A673 (cell line): ENCODE data around the gene SLC25A31. TPM values are rescaled to one million over a fixed set of nuclear protein-coding genes. Genes with fewer than 3 reads are reported as not detected.

Experiments
- BruUV-seq: library from RNA; stranded (reverse); fragments of 400-500 nt; replicated peaks from 2 replicates; lab custom pipeline; 2021; lab: Mats Ljungman, UMichigan
- CTCF ChIA-PET: fragments of 300-600 bp; sonication (Branson Sonifier 250); formaldehyde crosslinking; loops from one replicate; lab custom pipeline; 2022; ENCODE audit warnings: antibody characterized with exemption; lab: Charles Lee
- POLR2A ChIA-PET: fragments of 300-600 bp; sonication (Branson Sonifier 250); formaldehyde crosslinking; loops from one replicate; lab custom pipeline; 2022; ENCODE audit warnings: antibody characterized with exemption; ENCODE audit not compliant: low non-redundant PET; lab: Charles Lee
- DNase-seq: peaks from one replicate; pipeline ENCODE4 v3.0.0-alpha.2; 2015; ENCODE audit warnings: low spot score
- H3K27ac ChIP-seq: fragments of 200-600 bp; sonication (generic); 2 replicates; pipeline ENCODE4 v1.5.1; 2016; ENCODE audit warnings: mixed run types, low read depth, mild to moderate bottlenecking, mixed read lengths, antibody characterized with exemption, low read length; ENCODE audit not compliant: poor library complexity, severe bottlenecking
- H3K27me3 ChIP-seq: fragments of 200-600 bp; sonication (generic); replicated peaks from 2 replicates; pipeline ENCODE4 v1.6.1; 2017; ENCODE audit warnings: mixed run types, low read depth, mild to moderate bottlenecking, mixed read lengths, antibody characterized with exemption, low read length; ENCODE audit not compliant: insufficient read depth, poor library complexity
- H3K36me3 ChIP-seq: fragments of 200-600 bp; sonication (generic); 2 replicates; pipeline ENCODE4 v1.6.1; 2016; ENCODE audit warnings: mixed run types, mild to moderate bottlenecking, mixed read lengths, antibody characterized with exemption, low read length; ENCODE audit not compliant: insufficient read depth, poor library complexity, severe bottlenecking
- H3K4me1 ChIP-seq: fragments of 200-600 bp; sonication (generic); 2 replicates; pipeline ENCODE4 v1.6.1; 2017; ENCODE audit warnings: mixed run types, mild to moderate bottlenecking, mixed read lengths, antibody characterized with exemption, low read length; ENCODE audit not compliant: insufficient read depth, poor library complexity, severe bottlenecking
- H3K4me3 ChIP-seq: fragments of 200-600 bp; sonication (generic); 2 replicates; pipeline ENCODE4 v1.5.1; 2016; ENCODE audit warnings: low read depth, mixed run types, mild to moderate bottlenecking, mixed read lengths, low read length; ENCODE audit not compliant: poor library complexity, severe bottlenecking
- H3K9me3 ChIP-seq: fragments of 200-600 bp; sonication (generic); 2 replicates; pipeline ENCODE4 v1.6.1; 2016; ENCODE audit warnings: mixed run types, low read depth, mild to moderate bottlenecking, mixed read lengths, antibody characterized with exemption, low read length; ENCODE audit not compliant: poor library complexity, severe bottlenecking
- CTCF ChIP-seq: fragments of 300-800, 200-600 bp; sonication (generic); conservative IDR thresholded peaks from 2 replicates; pipeline ENCODE4 v1.5.1; 2017; ENCODE audit warnings: low read depth, mild to moderate bottlenecking, antibody characterized with exemption, low read length, moderate library complexity, mixed read lengths
- EZH2 ChIP-seq: fragments of 200-600 bp; sonication (generic); IDR thresholded peaks from 2 replicates; pipeline ENCODE4 v1.6.1; 2017; ENCODE audit warnings: borderline replicate concordance, low read depth, mild to moderate bottlenecking, mixed read lengths, antibody characterized with exemption, low read length; ENCODE audit not compliant: poor library complexity, severe bottlenecking
- intact Hi-C: fragments of 100-400 bp; cut with micrococcal nuclease; formaldehyde crosslinking; loops from one replicate; pipeline ENCODE4 v1.10.0; 2022; ENCODE audit not compliant: unreplicated experiment
- total RNA-seq: library from RNA; stranded (reverse); gene quantifications from 2 replicates; pipeline ENCODE4 v1.2.3, GENCODE V29; 2021

SLC25A31 gene
- total RNA-seq, 1 experiment from 2014 or later = not detected

GRCh38 chr4:127747883-127748282 lies 17.7 kb downstream of the SLC25A31 start:
- Histone ChIP-seq H3K9me3 (peaks cover 9% of the 10 kb centered on the region), H3K27ac (no peak overlapping the region), H3K36me3 (no peaks in the 10 kb centered on the region), H3K4me3 (no peak overlapping the region), H3K27me3 (peaks cover 4% of the 10 kb centered on the region), H3K4me1 (no peaks in the 10 kb centered on the region)
- BruUV-seq = no TSS peak
- ChIA-PET POLR2A (no interaction called here), CTCF (no interaction called here)
- DNase-seq = no peak
- TF ChIP-seq EZH2 (no peak), CTCF (no peak)
- intact Hi-C loops = no loop called here

GRCh38 chr4:127748957-127749356 lies 18.8 kb downstream of the SLC25A31 start:
- Histone ChIP-seq H3K9me3 (peaks cover 9% of the 10 kb centered on the region), H3K4me1 (no peaks in the 10 kb centered on the region), H3K27me3 (peaks cover 4% of the 10 kb centered on the region), H3K27ac (no peak overlapping the region), H3K36me3 (no peaks in the 10 kb centered on the region), H3K4me3 (no peak overlapping the region)
- intact Hi-C loops = no loop called here
- TF ChIP-seq EZH2 (no peak), CTCF (no peak)
- CTCF ChIA-PET = no interaction called here
- POLR2A ChIA-PET = no interaction called here
- no TSS peak for BruUV-seq
- no peak for DNase-seq

- Histone ChIP-seq H3K4me1 (no peaks in the 10 kb centered on the region), H3K9me3 (peaks cover 4% of the 10 kb centered on the region), H3K27ac (no peak overlapping the region), H3K36me3 (no peaks in the 10 kb centered on the region), H3K4me3 (no peak overlapping the region), H3K27me3 (no peaks in the 10 kb centered on the region)
- DNase-seq = no peak
- CTCF ChIA-PET = no interaction called here
- no TSS peak for BruUV-seq
- POLR2A ChIA-PET = no interaction called here
- TF ChIP-seq EZH2 = no peak
- TF ChIP-seq CTCF = no peak
- intact Hi-C loops = no loop called here
These were observed 26.7 kb downstream of the SLC25A31 start for GRCh38 chr4:127756906-127757305.
